Left renal pelvis (tissue), 4 donors: ENCODE measurements around the gene MED13L. TPM values are rescaled to one million over a fixed set of nuclear protein-coding genes. Genes with fewer than 3 reads are reported as not detected.
A peak's percentile ranks its signal among the peaks of the same experiment; 100 is the strongest.

ENCODE experiments used
- DNase-seq, 4 donors: peaks; one replicate each; pipeline ENCODE4 v3.0.0-alpha.2; 2013; ENCODE audit warnings: low read depth in 4 of 4, low spot score in 3 of 4
- polyA plus RNA-seq, 4 donors: library from polyadenylated mRNA; unstranded; fragments of 120-200 nt; gene quantifications; one replicate each; pipeline ENCODE4 v1.2.1, GENCODE V29; 2013; ENCODE audit not compliant: insufficient read length in 4 of 4

The MED13L gene
- polyA plus RNA-seq, 4 donors, result 75.8 to 90.8 (median 87.4) TPM

- no peak for DNase-seq
Observed at GRCh38 chr12:116159593-116160200, 117.8 kb downstream of the MED13L start.

- no peak for DNase-seq
Observed at GRCh38 chr12:116159175-116159574, 118.3 kb downstream of the MED13L start.

GRCh38 chr12:116157845-116158267 lies 119.6 kb downstream of the MED13L start:
- DNase-seq, result no peak

GRCh38 chr12:116156614-116157013 lies 120.9 kb downstream of the MED13L start:
- DNase-seq, result no peak

- no peak for DNase-seq
Observed at GRCh38 chr12:116155383-116155782, 122.1 kb downstream of the MED13L start.

GRCh38 chr12:116153983-116154382 lies 123.5 kb downstream of the MED13L start:
- no peak for DNase-seq

GRCh38 chr12:116153113-116153512 lies 124.4 kb downstream of the MED13L start:
- DNase-seq, result no peak

GRCh38 chr12:116152268-116152667 lies 125.2 kb downstream of the MED13L start:
- DNase-seq, result no peak

- DNase-seq, result no peak
Observed at GRCh38 chr12:116150452-116150851, 127.0 kb downstream of the MED13L start.

GRCh38 chr12:116150001-116150400 lies 127.5 kb downstream of the MED13L start:
- DNase-seq, result no peak

- DNase-seq, result no peak
Observed at GRCh38 chr12:116148844-116149243, 128.6 kb downstream of the MED13L start.

GRCh38 chr12:116146386-116146785 lies 131.1 kb downstream of the MED13L start:
- DNase-seq, result no peak

GRCh38 chr12:116145451-116145850 lies 132.0 kb downstream of the MED13L start:
- DNase-seq, result no peak

- DNase-seq, result no peak
Observed at GRCh38 chr12:116144384-116144783, 133.1 kb downstream of the MED13L start.

- DNase-seq, result no peak
Observed at GRCh38 chr12:116143909-116144308, 133.6 kb downstream of the MED13L start.

- no peak for DNase-seq
Observed at GRCh38 chr12:116142936-116143898, 134.3 kb downstream of the MED13L start.

GRCh38 chr12:116141833-116142162 lies 135.7 kb downstream of the MED13L start:
- DNase-seq, result no peak

- DNase-seq, result no peak
Observed at GRCh38 chr12:116141110-116141832, 136.2 kb downstream of the MED13L start.

- DNase-seq, result no peak
Observed at GRCh38 chr12:116140529-116140928, 137.0 kb downstream of the MED13L start.

- DNase-seq, result no peak
Observed at GRCh38 chr12:116138781-116139180, 138.7 kb downstream of the MED13L start.

GRCh38 chr12:116138364-116138763 lies 139.1 kb downstream of the MED13L start:
- DNase-seq, result peak in 1 of 4 donors; percentile 42
